ENCODE data around the gene NARS2.

The NARS2 gene

GRCh38 chr11:78428773-78429172, 145.9 kb downstream of the NARS2 start:
- no CpG with 5 or more reads among the region's 3 CpGs for WGBS (ENCODE audit: extremely low coverage, insufficient coverage, insufficient read length)
- no peak overlapping the region for H4K8ac ChIP-seq (ENCODE audit: low read depth, low read length)
- no peak overlapping the region for H3K14ac ChIP-seq (ENCODE audit: low read length)
- H3K4me3 ChIP-seq (ENCODE audit: low read depth, low read length): no peak overlapping the region
- no peak overlapping the region for H2BK12ac ChIP-seq (ENCODE audit: low read length)
- no peaks in the 10 kb centered on the region for H3K27me3 ChIP-seq (ENCODE audit: insufficient read depth, low read length)
- no peaks in the 10 kb centered on the region for H3K36me3 ChIP-seq (ENCODE audit: control insufficient read depth in 1 of 2, insufficient read depth in 2 of 2, low read length in 2 of 2)
- H2AK5ac ChIP-seq (ENCODE audit: low read length): no peak overlapping the region
- no peak overlapping the region for H3K27ac ChIP-seq (ENCODE audit: low read depth, low read length)
- no peak overlapping the region for H3K4me2 ChIP-seq (ENCODE audit: low read length)
- H3K9me3 ChIP-seq (ENCODE audit: insufficient read depth, low read depth, low read length): no peaks in the 10 kb centered on the region
- H3K23ac ChIP-seq (ENCODE audit: low read length): no peak overlapping the region
- no peak overlapping the region for H4K91ac ChIP-seq (ENCODE audit: low read depth, low read length)
- H2BK5ac ChIP-seq (ENCODE audit: low read depth, low read length, poor library complexity): no peak overlapping the region
- H2AFZ ChIP-seq (ENCODE audit: insufficient read depth, low read length, poor library complexity): no peak overlapping the region
- no peak overlapping the region for H4K12ac ChIP-seq (ENCODE audit: low read depth, low read length)
- no peak overlapping the region for H3K18ac ChIP-seq (ENCODE audit: low read length)
- H3K79me1 ChIP-seq (ENCODE audit: low read length): peaks cover 20% of the 10 kb centered on the region
- peaks cover 7 to 17% of the 10 kb centered on the region in 2 experiments for H3K4me1 ChIP-seq (ENCODE audit: control insufficient read depth in 1 of 2, insufficient read depth in 2 of 2, low read length in 2 of 2)
- DNase-seq: no peak
- H3K9ac ChIP-seq (ENCODE audit: low read length): no peak overlapping the region
- no peak overlapping the region for H3K4ac ChIP-seq (ENCODE audit: low read depth, low read length)
- H3K79me2 ChIP-seq (ENCODE audit: control insufficient read depth, insufficient read depth, low read length, poor library complexity): peaks cover 2% of the 10 kb centered on the region
- H2BK120ac ChIP-seq (ENCODE audit: insufficient read depth, low read length, poor library complexity): no peak overlapping the region

GRCh38 chr11:78428266-78428636, 146.4 kb downstream of the NARS2 start:
- Histone ChIP-seq H3K79me1 (ENCODE audit: low read length) (peaks cover 20% of the 10 kb centered on the region), H2AK5ac (ENCODE audit: low read length) (no peak overlapping the region), H2BK5ac (ENCODE audit: low read depth, low read length, poor library complexity) (no peak overlapping the region), H3K4me3 (ENCODE audit: low read depth, low read length) (no peak overlapping the region), H4K91ac (ENCODE audit: low read depth, low read length) (no peak overlapping the region), H3K9me3 (ENCODE audit: insufficient read depth, low read depth, low read length) (no peaks in the 10 kb centered on the region), H3K27me3 (ENCODE audit: insufficient read depth, low read length) (no peaks in the 10 kb centered on the region), H3K9ac (ENCODE audit: low read length) (no peak overlapping the region), H3K27ac (ENCODE audit: low read depth, low read length) (no peak overlapping the region), H4K12ac (ENCODE audit: low read depth, low read length) (no peak overlapping the region), H2BK120ac (ENCODE audit: insufficient read depth, low read length, poor library complexity) (peak overlapping the region; percentile 59), H3K14ac (ENCODE audit: low read length) (no peak overlapping the region), H2AFZ (ENCODE audit: insufficient read depth, low read length, poor library complexity) (no peak overlapping the region), H3K4me2 (ENCODE audit: low read length) (no peak overlapping the region), H4K8ac (ENCODE audit: low read depth, low read length) (no peak overlapping the region), H3K4me1 (ENCODE audit: control insufficient read depth in 1 of 2, insufficient read depth in 2 of 2, low read length in 2 of 2) (peaks cover 7 to 17% of the 10 kb centered on the region in 2 experiments), H3K79me2 (ENCODE audit: control insufficient read depth, insufficient read depth, low read length, poor library complexity) (peaks cover 2% of the 10 kb centered on the region), H3K23ac (ENCODE audit: low read length) (no peak overlapping the region), H3K36me3 (ENCODE audit: control insufficient read depth in 1 of 2, insufficient read depth in 2 of 2, low read length in 2 of 2) (no peaks in the 10 kb centered on the region), H2BK12ac (ENCODE audit: low read length) (peak overlapping the region; percentile 30), H3K4ac (ENCODE audit: low read depth, low read length) (no peak overlapping the region), H3K18ac (ENCODE audit: low read length) (no peak overlapping the region)
- DNase-seq: no peak

DNA sequence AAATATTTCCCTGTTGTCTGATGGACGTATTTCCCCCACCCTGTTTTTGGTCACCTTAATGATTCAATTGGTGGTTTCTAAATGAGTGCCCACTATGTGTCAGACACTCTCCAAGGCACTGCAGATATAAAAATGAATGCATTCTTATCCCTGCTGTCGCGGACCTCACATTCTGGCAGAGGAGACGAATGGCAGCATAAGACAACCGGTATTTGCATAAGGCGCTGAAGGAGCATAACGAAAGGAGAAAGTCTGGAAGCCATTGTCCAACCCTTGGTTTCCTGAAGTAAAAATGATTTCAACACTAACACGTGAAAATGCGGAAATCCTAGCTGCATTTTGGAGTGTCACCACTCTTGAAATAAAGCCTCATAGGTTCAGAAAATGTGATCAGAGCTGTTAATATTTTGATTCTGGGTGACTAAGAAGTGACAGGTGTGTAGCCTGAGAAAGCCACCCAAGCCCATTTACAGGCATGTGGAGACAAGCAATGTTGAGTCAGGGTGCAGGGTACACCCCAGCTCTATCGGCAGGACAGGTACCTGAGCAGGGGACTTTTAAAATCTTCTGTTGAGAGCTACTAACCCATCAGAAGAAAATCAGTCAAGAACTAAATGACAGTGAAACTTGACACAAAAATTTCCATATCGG, 146.9 kb downstream of the NARS2 start:
- no peak for DNase-seq
- Histone ChIP-seq H3K23ac (ENCODE audit: low read length) (no peak overlapping the region), H3K18ac (ENCODE audit: low read length) (no peak overlapping the region), H3K4me1 (ENCODE audit: control insufficient read depth in 1 of 2, insufficient read depth in 2 of 2, low read length in 2 of 2) (peaks cover 7 to 17% of the 10 kb centered on the region in 2 experiments), H3K27me3 (ENCODE audit: insufficient read depth, low read length) (no peaks in the 10 kb centered on the region), H3K9me3 (ENCODE audit: insufficient read depth, low read depth, low read length) (no peaks in the 10 kb centered on the region), H3K79me1 (ENCODE audit: low read length) (peaks cover 20% of the 10 kb centered on the region), H2AFZ (ENCODE audit: insufficient read depth, low read length, poor library complexity) (no peak overlapping the region), H4K8ac (ENCODE audit: low read depth, low read length) (no peak overlapping the region), H2BK120ac (ENCODE audit: insufficient read depth, low read length, poor library complexity) (peak overlapping the region; percentile 17), H2AK5ac (ENCODE audit: low read length) (peak overlapping the region; percentile 15), H3K27ac (ENCODE audit: low read depth, low read length) (no peak overlapping the region), H3K36me3 (ENCODE audit: control insufficient read depth in 1 of 2, insufficient read depth in 2 of 2, low read length in 2 of 2) (no peaks in the 10 kb centered on the region), H3K14ac (ENCODE audit: low read length) (peak overlapping the region; percentile 28), H4K91ac (ENCODE audit: low read depth, low read length) (peak overlapping the region; percentile 35), H3K4ac (ENCODE audit: low read depth, low read length) (no peak overlapping the region), H3K9ac (ENCODE audit: low read length) (no peak overlapping the region), H2BK5ac (ENCODE audit: low read depth, low read length, poor library complexity) (no peak overlapping the region), H2BK12ac (ENCODE audit: low read length) (peak overlapping the region; percentile 24), H3K4me3 (ENCODE audit: low read depth, low read length) (no peak overlapping the region), H4K12ac (ENCODE audit: low read depth, low read length) (no peak overlapping the region), H3K4me2 (ENCODE audit: low read length) (no peak overlapping the region), H3K79me2 (ENCODE audit: control insufficient read depth, insufficient read depth, low read length, poor library complexity) (peaks cover 2% of the 10 kb centered on the region)
- WGBS (ENCODE audit: extremely low coverage, insufficient coverage, insufficient read length): no CpG with 5 or more reads among the region's 11 CpGs

DNA sequence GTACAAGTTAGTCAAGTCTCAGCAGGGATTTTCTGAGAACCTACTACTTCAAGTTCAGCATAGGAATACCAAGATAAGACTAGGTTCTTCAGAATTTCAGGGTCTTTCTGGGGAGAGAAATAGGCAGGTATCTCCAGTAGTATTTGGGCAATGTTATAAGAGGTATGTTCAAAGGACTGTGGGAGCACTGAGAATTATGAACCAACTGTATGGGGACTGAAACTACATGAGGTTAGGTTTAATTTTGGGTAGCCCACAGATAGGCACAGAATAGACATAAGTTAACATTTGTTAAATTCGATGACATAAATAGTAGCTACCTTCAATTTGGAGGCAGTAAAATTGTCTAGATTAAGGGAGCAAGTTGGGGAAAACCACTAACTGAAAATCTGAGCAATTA, 147.8 kb downstream of the NARS2 start:
- Histone ChIP-seq H3K9me3 (ENCODE audit: insufficient read depth, low read depth, low read length) (no peaks in the 10 kb centered on the region), H2BK12ac (ENCODE audit: low read length) (no peak overlapping the region), H3K36me3 (ENCODE audit: control insufficient read depth in 1 of 2, insufficient read depth in 2 of 2, low read length in 2 of 2) (no peaks in the 10 kb centered on the region), H3K23ac (ENCODE audit: low read length) (no peak overlapping the region), H3K27me3 (ENCODE audit: insufficient read depth, low read length) (no peaks in the 10 kb centered on the region), H3K4me3 (ENCODE audit: low read depth, low read length) (no peak overlapping the region), H4K12ac (ENCODE audit: low read depth, low read length) (no peak overlapping the region), H2AK5ac (ENCODE audit: low read length) (no peak overlapping the region), H2BK5ac (ENCODE audit: low read depth, low read length, poor library complexity) (no peak overlapping the region), H2BK120ac (ENCODE audit: insufficient read depth, low read length, poor library complexity) (no peak overlapping the region), H2AFZ (ENCODE audit: insufficient read depth, low read length, poor library complexity) (no peak overlapping the region), H4K8ac (ENCODE audit: low read depth, low read length) (no peak overlapping the region), H3K27ac (ENCODE audit: low read depth, low read length) (no peak overlapping the region), H3K4ac (ENCODE audit: low read depth, low read length) (no peak overlapping the region), H3K4me2 (ENCODE audit: low read length) (no peak overlapping the region), H3K79me2 (ENCODE audit: control insufficient read depth, insufficient read depth, low read length, poor library complexity) (no peaks in the 10 kb centered on the region), H3K14ac (ENCODE audit: low read length) (no peak overlapping the region), H3K18ac (ENCODE audit: low read length) (no peak overlapping the region), H3K9ac (ENCODE audit: low read length) (no peak overlapping the region), H3K79me1 (ENCODE audit: low read length) (peaks cover 16% of the 10 kb centered on the region), H3K4me1 (ENCODE audit: control insufficient read depth in 1 of 2, insufficient read depth in 2 of 2, low read length in 2 of 2) (peaks cover 4 to 14% of the 10 kb centered on the region in 2 experiments), H4K91ac (ENCODE audit: low read depth, low read length) (no peak overlapping the region)
- no CpG with 5 or more reads among the region's 1 CpG for WGBS (ENCODE audit: extremely low coverage, insufficient coverage, insufficient read length)
- DNase-seq: no peak

Measured in trophoblast cell (in vitro differentiated cells and primary cell).